D341Med (cell line): ENCODE measurements around the gene COL4A6.

Source experiments
- DNase-seq: peaks from one replicate; pipeline ENCODE4 v3.0.0; 2012; ENCODE audit warnings: low spot score

Gene COL4A6

DNA sequence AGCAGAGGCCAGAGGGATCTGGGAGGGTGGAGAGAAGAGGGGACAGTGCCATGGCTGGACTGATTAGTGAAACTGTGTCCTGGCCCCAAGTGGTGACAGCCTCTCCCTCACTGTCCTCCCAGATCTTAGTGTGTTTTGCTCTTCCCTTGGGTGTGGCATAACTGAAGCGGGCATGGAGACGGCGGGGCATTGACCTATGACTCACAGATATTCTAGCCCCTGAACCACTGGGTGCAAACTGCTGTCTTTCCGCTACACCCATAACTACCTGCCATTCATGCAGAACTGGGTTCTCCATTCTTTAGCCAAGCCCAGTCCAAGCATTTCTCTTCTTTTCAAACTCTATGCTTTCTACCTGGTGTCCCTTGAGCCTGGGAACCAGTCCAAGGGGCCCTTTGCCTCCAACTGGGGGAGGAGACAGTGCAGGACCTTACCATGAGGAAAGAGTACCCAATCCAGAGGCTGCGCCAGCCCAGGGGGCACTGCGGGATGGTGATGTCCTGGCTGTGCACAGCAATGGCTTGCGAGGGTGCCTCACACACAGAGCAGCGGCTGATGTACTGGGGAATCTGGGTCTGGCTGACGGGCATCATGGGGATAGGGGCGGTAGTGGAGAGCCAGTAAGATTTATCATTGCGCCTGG is 279.1 kb downstream of the COL4A6 start:
- DNase-seq = no peak

DNA sequence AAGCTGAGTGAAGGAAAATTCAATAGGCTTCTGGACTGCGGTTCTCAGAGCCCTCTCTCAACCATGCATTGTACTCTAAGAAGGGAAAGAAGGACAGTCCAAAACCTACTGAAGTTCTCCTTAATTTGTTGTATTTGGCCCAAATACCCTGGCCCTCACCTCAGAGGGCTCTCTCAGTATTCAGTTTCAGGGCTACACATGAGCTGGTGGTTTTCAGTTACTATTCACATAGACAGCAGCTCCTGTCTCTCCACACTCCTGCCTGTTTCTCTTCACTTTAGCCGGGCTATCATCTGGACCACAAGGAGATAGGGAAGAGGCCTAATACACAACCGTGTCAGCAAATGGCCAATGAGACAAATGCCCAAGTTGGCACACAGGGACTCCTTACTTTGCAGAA is 280.6 kb downstream of the COL4A6 start:
- no peak for DNase-seq

DNA sequence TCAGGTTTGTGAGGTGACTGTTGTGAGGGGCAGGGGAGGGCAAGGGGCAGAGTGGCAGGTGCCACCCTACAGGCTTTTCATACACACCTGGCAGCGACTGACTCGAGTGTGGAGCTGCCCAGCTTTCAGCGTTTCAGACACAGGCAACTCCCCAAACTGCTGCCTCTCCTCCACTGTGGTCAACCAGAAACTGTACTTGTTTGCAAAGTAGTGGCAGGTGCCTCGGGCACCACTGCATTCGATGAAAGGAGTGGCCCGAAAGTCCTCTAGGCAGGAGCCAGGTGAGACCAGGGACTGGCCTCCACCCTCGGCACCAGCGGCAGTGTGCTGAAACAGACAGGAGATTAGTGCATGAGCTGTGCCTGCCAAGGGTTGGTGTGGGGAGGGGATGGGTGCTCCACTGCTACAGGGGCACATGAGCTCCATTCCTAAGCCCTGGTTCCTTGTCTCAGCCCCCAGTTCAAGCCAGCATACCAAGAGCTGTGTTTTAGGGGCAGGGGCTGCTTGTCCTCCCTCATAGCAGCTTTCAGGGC is 281.2 kb downstream of the COL4A6 start:
- DNase-seq = no peak

DNA sequence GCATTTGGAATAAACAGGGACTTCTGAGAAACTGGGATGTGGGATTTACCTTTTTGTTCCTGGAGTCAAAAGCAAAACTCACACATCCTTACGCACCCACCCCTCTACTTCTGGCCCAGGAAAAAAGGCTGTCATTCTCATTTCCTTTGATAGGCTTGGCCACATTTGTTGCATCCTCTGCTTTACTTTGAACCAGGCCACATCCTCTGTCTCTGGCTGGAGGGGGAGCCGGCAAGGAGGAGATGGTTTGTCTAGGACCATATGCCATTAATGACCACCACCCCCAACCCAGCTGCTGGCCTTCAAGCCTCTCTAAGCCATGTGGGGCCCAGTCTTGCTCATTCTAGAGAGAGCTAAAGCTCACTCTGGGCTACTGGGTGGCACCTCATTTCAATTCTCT is 282.1 kb downstream of the COL4A6 start:
- no peak for DNase-seq

DNA sequence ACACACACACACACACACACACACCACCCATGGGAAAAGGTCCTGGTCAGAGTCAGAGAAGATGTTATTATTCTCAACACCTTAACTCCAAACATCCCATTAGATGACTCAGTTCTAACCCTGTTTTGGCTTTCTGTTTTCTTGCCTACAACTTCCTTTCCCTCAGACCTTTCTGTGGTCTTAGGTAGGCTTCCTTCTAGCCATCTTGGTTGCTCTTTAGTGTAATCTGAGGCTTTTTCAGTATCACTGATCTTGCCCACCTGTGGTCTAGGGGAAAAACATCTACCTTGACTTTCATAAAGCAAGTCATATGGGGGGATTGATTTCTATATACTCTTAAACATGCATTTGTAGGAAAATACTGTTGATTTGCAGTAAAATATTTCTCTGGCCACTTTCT is 289.7 kb downstream of the COL4A6 start:
- DNase-seq = no peak

DNA sequence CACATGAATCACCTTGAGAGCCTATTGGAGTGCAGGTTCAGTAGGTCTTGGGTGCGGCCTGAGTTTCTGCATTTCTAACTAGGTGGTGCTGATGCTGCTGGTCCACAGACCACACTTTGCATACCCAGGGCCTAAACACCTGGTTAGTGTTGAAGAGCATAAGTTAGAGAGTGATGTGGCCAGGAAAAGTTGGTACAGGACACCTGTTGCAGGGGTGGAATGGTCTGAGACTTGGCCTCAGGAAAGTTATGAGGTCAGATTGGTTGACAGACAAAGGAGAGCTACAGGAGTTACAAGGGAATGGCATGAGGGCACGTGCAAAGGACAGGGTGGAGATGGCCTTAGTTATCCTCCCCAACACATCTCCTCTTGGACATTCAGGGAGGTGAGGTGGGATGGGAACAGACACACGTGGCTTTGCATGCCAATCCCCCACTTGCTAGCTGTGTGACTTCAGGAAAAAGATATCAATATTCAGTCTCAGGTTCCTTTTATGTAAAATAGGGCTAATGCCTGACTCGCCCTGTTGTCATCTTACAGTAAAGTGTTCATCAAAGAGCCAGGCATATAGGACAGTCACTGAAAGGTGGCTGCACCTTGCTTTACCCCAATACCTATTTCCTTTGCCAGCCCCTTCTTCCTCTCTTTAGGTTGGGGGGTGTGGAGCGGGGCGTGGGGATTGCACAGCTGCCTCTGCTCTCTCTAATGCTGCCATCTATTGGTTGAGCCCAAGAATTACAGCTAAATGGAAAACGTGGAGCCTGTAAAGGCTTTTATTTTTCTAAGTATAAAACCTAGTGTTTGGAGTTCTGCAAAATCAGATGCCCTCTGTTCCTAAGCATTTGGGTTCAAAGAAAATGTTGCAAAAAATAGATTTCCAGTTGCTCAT is 299.2 kb downstream of the COL4A6 start:
- peak; percentile 44 for DNase-seq

DNA sequence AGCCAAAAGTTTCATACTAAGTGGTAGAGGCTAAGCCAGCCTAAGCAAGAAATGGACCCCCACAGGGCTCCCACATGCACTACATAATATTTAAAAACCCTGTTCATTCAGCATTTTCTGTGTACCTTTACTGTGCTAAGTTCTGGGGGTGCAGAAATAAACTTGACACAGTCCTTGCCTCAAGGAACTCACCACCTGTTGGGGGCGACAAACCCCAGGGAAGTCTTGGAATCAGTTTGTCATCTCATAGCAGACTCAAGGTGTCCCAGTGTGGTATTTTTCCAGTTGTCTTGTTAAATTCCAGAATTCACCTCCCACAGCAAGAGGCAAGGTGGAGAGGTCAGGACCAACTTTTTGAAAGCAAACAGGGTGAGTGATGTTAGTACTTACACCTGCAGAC is 303.5 kb downstream of the COL4A6 start:
- DNase-seq = no peak

DNA sequence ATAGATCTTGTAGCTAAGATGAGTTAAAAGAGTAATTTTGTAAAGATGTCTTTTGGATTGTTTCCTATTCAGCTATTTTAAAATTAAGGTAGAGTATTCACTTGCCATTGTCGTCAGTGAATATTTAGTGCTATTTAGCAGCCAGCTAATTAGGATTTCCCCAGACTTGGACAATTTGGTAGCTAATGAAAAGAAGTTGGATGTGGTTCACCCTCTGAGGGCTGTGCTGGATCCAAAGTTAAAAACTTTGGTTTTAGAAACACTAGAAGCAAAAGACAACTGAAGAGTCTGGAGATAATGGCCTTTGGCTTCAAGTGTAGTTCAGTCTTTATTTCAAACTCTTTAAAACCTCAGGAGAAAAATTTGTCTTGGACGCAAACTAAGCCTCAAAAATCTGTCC is 305.3 kb downstream of the COL4A6 start:
- no peak for DNase-seq

DNA sequence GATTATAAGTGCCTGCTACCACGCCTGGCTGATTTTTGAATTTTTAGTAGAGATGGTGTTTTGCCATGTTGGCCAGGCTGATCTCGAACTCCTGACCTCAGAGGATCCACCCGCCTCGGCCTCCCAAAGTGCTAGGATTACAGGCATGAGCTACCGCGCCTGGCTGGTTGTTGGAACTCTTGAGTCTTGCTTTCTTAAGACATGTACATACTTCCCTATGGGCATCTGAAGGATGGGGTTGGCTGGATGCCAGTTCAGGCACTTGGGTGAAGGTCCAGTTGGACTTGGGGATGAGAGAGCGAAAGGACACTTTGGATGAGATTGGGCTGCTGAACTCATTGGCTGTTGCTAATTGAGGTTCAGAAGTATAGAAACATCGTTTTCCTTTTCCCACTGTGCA is 306.2 kb downstream of the COL4A6 start:
- no peak for DNase-seq

DNA sequence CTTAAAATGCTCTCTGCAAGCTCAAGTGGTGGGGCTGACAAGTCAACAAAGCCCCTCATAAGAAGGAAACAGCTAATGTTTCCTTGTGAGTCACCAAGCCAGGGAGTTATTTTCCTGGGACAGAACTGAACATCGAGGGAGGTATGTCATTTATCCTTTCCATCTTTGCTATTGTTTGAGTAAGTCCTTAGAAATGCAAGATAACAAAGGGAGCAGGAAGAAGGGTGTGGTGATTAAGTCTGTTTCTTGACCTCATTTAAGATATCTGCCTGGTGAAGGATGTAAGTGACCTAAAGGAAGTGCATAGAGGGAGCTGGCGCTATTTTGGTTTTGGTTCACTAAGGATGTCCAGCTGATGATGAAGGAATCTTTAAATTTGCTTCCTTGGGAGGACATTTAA is 306.8 kb downstream of the COL4A6 start:
- no peak for DNase-seq

DNA sequence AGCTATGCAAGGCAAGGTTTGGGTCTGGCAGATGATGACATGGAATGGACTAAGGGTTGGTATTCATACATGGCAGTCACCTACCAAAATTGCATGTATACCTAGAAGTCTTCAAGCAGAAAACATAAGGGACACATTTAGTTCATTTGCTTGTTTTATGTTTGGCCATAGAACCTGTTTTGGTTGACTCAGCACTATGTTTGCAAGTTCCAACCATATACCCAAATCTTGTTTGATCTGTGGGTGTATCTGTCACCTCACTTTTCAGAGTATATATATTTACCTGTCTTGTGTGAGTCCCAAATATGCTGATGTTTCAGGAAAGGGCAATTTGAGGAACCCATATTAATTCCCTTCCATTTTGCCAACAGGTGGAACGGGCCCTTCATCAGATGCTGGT is 307.3 kb downstream of the COL4A6 start:
- no peak for DNase-seq

DNA sequence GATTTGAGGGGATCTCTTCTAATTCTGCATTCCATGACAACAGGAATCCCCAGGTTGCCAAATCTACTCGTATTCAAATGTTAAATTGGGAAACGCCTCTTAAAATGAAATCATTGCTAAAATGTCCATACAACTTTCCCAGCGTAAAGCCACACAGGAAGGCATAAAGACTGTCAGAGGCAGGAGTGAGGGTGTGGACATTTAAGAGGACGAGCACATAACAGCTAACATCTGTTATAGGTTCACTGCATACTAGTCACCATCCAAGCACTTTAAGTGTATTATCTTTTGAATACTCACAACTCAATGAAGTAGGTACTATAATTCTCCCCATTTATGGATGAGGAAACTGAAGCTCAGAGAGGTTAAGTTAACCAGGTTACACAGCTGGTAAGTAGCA is 311.1 kb downstream of the COL4A6 start:
- DNase-seq = no peak

DNA sequence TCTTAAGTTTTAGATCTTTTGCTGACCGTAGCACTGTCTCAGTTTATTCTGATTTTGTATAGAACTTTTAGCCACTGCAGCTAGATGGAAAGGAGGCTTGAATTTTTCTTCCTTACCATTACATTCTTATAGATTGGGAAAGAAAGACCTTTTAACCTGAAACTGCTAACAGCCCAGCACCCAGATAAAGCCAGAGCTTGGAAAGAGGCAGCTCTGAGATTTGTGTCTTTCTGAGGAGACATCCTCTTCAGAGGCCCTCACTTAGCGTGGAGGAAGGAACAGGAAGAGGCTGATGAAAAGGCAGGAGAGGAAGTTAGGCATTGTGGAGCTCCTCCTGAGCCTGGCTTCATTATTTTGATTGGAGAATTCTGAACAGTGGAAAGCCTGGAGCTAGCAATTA is 311.6 kb downstream of the COL4A6 start:
- no peak for DNase-seq

DNA sequence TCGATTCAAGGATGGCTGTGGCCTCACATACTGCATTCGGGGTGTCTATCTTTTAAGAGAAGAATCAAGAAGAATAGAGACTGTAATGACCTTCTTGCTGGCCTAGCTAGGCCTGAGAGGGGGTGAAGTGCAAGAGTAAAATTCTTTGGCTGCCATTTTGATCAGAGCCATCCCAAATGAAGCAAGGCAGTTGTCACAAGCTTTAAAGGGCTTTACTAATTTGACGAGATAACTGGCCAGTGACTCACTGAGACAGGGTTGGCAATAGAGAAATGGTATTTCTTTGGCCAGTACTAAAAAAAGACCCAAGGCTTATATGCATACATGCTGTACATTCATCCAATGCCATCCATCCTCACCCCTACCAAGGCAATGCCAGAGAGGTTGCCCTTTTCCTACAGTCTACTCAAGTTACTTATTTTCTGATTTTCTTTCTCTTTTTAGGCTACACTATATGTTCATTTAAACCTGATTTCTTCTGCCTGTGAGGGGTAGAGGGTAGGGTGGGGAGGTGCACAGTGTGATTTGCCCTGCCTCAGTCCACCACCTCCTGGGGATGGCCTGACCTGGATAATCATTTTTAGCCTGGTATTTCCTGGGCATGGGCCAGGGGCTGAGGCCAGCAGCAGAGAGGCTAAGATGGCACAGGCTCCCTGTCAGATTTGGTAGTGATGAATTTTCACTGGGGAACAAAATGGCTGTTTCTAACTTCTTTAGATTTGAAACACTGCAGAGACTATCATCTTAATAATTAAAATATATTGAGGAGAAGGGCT is 314.4 kb downstream of the COL4A6 start:
- DNase-seq = no peak

DNA sequence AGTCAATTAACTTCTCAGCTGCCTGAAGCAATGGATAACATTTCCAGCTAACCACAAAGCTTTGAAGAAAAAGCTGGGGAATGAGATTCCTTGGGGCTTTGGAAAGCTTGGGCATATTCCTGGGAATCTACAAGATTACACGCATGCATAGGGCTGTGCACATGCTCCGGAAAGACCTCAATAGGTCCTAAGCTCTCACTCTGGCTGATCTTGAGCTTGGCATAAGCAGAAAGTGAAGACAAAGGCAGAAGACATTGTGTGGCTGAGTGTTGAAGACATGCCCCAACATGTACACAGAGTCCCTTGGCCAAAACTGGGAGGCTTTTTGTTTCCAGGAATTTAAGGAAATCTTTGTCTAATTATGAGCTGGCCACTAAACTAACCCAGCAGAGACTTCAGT is 315.5 kb downstream of the COL4A6 start:
- no peak for DNase-seq

DNA sequence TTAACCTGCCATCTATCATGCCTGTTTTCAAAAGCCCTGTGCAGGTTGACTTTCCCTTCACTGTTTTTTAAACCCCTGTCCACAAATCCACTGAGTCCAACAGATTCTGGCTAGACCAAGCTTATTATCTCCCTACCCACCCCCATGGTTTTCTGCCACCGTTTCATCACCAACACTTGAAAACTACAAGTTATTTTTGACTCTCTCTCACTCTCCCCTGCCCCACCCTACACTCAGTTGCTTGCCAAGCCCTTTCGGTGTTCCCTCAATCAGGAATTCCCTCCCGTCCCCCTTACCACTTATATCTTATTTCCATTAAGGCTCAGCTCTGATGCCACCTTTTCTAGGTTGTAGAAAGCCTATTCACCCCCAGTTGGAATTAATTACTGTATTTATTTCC is 316.9 kb downstream of the COL4A6 start:
- no peak for DNase-seq

DNA sequence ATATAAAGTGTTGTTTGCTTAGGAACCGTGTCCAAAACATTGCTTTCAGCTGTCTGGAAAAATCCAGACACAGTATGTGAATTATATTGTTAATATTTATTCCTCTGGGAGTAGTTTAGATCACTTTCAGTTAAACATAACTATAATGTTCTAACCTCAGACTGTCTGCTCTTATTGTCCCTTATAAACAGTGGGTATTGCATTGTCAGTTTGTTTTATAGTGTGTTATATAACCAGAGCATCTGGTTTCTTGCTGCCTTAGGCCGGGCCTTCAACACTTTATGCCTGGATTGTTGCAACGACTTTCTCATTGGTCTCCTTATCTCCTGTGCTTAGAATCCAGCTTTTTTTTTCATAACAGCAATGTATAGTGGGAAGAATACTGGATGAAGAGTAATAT is 320.2 kb downstream of the COL4A6 start:
- DNase-seq = no peak

DNA sequence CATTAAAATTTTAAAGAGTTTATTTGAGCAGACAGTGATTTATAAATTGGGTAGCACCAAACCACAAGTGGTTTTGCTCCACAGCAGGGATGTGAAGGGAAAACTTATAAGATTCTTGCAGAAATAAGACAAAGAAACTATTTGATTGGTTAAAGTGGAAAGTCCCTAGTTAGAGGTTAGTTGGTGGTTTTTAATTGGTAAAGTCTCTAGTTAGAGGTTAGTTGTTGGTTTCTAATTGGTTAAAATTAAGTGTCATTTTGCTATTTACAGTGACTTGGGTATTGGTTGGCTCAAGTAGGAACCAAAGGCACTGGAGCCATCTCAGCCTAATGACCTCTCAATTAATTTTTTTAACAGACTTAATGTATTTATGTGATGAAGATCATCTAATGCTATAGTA is 323.7 kb downstream of the COL4A6 start:
- DNase-seq = no peak
